PC-3 (cell line): ENCODE measurements around the gene TMEM42. TPM values are rescaled to one million over a fixed set of nuclear protein-coding genes. Genes with fewer than 3 reads are reported as not detected.

Experiments used
- ATAC-seq: fragments of 200-7000 bp; cut with Tn5 transposase; 2 replicates; pipeline ENCODE4 v1.9.1; 2020; ENCODE audit warnings: mild to moderate bottlenecking, moderate library complexity
- BruUV-seq: library from RNA; stranded (reverse); fragments of 400-500 nt; replicated peaks from 2 replicates; lab custom pipeline; 2021; lab: Mats Ljungman, UMichigan
- CTCF ChIA-PET: fragments of 300-600 bp; sonication (Branson Sonifier 250); formaldehyde crosslinking; loops from one replicate; lab custom pipeline; 2022; ENCODE audit warnings: antibody characterized with exemption; lab: Charles Lee
- POLR2A ChIA-PET: fragments of 300-600 bp; sonication (Branson Sonifier 250); formaldehyde crosslinking; loops from one replicate; lab custom pipeline; 2022; ENCODE audit warnings: antibody characterized with exemption; ENCODE audit not compliant: unreplicated experiment; lab: Charles Lee
- DNase-seq: peaks from one replicate; pipeline ENCODE4 v3.0.0-alpha.2; 2015
- H2AFZ ChIP-seq: fragments of 300-600 bp; sonication (generic); 2 replicates; pipeline ENCODE4 v1.6.0; 2016; ENCODE audit warnings: antibody characterized with exemption, low read length
- H3F3A ChIP-seq: fragments of 300-600 bp; sonication (generic); one replicate; pipeline ENCODE4 v1.6.0; 2017; ENCODE audit warnings: antibody characterized with exemption, low read length, control low read depth, mild to moderate bottlenecking; ENCODE audit not compliant: unreplicated experiment
- H3K27ac ChIP-seq: fragments of 300-600 bp; sonication (generic); 2 replicates; pipeline ENCODE4 v1.5.1; 2016; ENCODE audit warnings: mild to moderate bottlenecking, low read length
- H3K27me3 ChIP-seq: fragments of 300-600 bp; sonication (generic); 2 replicates; pipeline ENCODE4 v1.6.1; 2016; ENCODE audit warnings: low read length, mixed read lengths
- H3K36me3 ChIP-seq: fragments of 300-600 bp; sonication (generic); 2 replicates; pipeline ENCODE4 v1.6.1; 2016; ENCODE audit warnings: low read depth, mixed run types, low read length, mixed read lengths
- H3K4me1 ChIP-seq: fragments of 300-600 bp; sonication (generic); 2 replicates; pipeline ENCODE4 v1.5.1; 2016; ENCODE audit warnings: low read length; ENCODE audit not compliant: insufficient read depth
- H3K4me2 ChIP-seq: fragments of 300-600 bp; sonication (generic); 2 replicates; pipeline ENCODE4 v1.6.0; 2016; ENCODE audit warnings: low read length
- H3K4me3 ChIP-seq: fragments of 300-600 bp; sonication (generic); 2 replicates; pipeline ENCODE4 v1.5.1; 2016; ENCODE audit warnings: mild to moderate bottlenecking, low read length, mixed read lengths
- H3K79me2 ChIP-seq: fragments of 300-600 bp; sonication (generic); 2 replicates; pipeline ENCODE4 v1.6.1; 2017; ENCODE audit warnings: low read length, mixed read lengths
- H3K9ac ChIP-seq: fragments of 300-600 bp; sonication (generic); 2 replicates; pipeline ENCODE4 v1.6.0; 2016; ENCODE audit warnings: mild to moderate bottlenecking, low read length
- H3K9me2 ChIP-seq: fragments of 300-600 bp; sonication (generic); replicated peaks from 2 replicates; pipeline ENCODE4 v1.6.1; 2016; ENCODE audit warnings: mixed run types, low read length, mixed read lengths
- H3K9me3 ChIP-seq: fragments of 300-600 bp; sonication (generic); 2 replicates; pipeline ENCODE4 v1.6.1; 2016; ENCODE audit warnings: low read length, mixed read lengths
- H4K20me1 ChIP-seq: fragments of 300-600 bp; sonication (generic); 2 replicates; pipeline ENCODE4 v1.6.1; 2016; ENCODE audit warnings: low read length, mixed read lengths
- CTCF ChIP-seq: fragments of 300-600 bp; sonication (generic); conservative IDR thresholded peaks from 2 replicates; pipeline ENCODE4 v1.5.1; 2017; ENCODE audit warnings: antibody characterized with exemption, low read depth, mild to moderate bottlenecking, low read length
- EZH2 ChIP-seq: fragments of 300-600 bp; sonication (generic); IDR thresholded peaks from one replicate; pipeline ENCODE4 v1.6.1; 2017; ENCODE audit warnings: antibody characterized with exemption, mild to moderate bottlenecking, low read length; ENCODE audit not compliant: unreplicated experiment
- EZH2phosphoT487 ChIP-seq: fragments of 300-600 bp; sonication (generic); IDR thresholded peaks from 2 replicates; pipeline ENCODE4 v1.6.1; 2018; ENCODE audit warnings: mild to moderate bottlenecking, antibody characterized with exemption, low read length, borderline replicate concordance
- intact Hi-C: fragments of 100-400 bp; cut with micrococcal nuclease; formaldehyde crosslinking; loops from 2 replicates; pipeline ENCODE4 v1.9.0; 2023
- total RNA-seq: library from RNA; depleted of rRNA; stranded (reverse); fragments of >200 nt; gene quantifications from 2 replicates; pipeline ENCODE4 v1.2.3, GENCODE V29; 2014

TMEM42 gene
- total RNA-seq, 1 experiment from 2014 or later: 10.2 TPM

GRCh38 chr3:44877333-44877732, 15.6 kb downstream of the TMEM42 start:
- Histone ChIP-seq H4K20me1 (no peaks in the 10 kb centered on the region), H3K9me2 (no peaks in the 10 kb centered on the region), H3K9ac (no peak overlapping the region), H3K4me3 (no peak overlapping the region), H2AFZ (no peak overlapping the region), H3K79me2 (no peaks in the 10 kb centered on the region), H3K4me2 (no peak overlapping the region), H3K36me3 (no peaks in the 10 kb centered on the region), H3K27me3 (no peaks in the 10 kb centered on the region), H3K27ac (no peak overlapping the region), H3F3A (no peaks in the 10 kb centered on the region), H3K9me3 (no peaks in the 10 kb centered on the region), H3K4me1 (no peaks in the 10 kb centered on the region)
- BruUV-seq: no TSS peak
- TF ChIP-seq EZH2 (no peak), CTCF (no peak), EZH2phosphoT487 (no peak)
- intact Hi-C loops: no loop called here
- CTCF ChIA-PET: no interaction called here
- ATAC-seq: no peak
- DNase-seq: no peak
- POLR2A ChIA-PET: no interaction called here

GRCh38 chr3:44880284-44880683, 18.6 kb downstream of the TMEM42 start:
- H3K27ac ChIP-seq: no peak overlapping the region
- no peak overlapping the region for H3K9ac ChIP-seq
- H3K4me1 ChIP-seq: peaks cover 27% of the 10 kb centered on the region
- no peak overlapping the region for H3K4me3 ChIP-seq
- no peaks in the 10 kb centered on the region for H3K79me2 ChIP-seq
- no peaks in the 10 kb centered on the region for H3K27me3 ChIP-seq
- H3K4me2 ChIP-seq: no peak overlapping the region
- H2AFZ ChIP-seq: no peak overlapping the region
- H3F3A ChIP-seq: no peaks in the 10 kb centered on the region
- CTCF ChIA-PET: no interaction called here
- H4K20me1 ChIP-seq: no peaks in the 10 kb centered on the region
- POLR2A ChIA-PET: no interaction called here
- no TSS peak for BruUV-seq
- ATAC-seq: no peak
- DNase-seq: no peak
- no peaks in the 10 kb centered on the region for H3K36me3 ChIP-seq
- no peaks in the 10 kb centered on the region for H3K9me2 ChIP-seq
- intact Hi-C loops: loop anchor here (5.0 to 10.0 kb wide), 3 partner anchors 82 to 235 kb away; partner anchors contain the start of genes KIAA1143, KIF15 and ZNF35
- TF ChIP-seq EZH2: no peak
- no peak for TF ChIP-seq CTCF
- no peak for TF ChIP-seq EZH2phosphoT487
- no peaks in the 10 kb centered on the region for H3K9me3 ChIP-seq

- BruUV-seq: TSS peak; percentile 56
- Histone ChIP-seq H3F3A (no peaks in the 10 kb centered on the region), H3K27me3 (no peaks in the 10 kb centered on the region), H3K79me2 (no peaks in the 10 kb centered on the region), H3K9ac (peak overlapping the region; percentile 76), H4K20me1 (no peaks in the 10 kb centered on the region), H3K27ac (peak overlapping the region; percentile 97), H3K4me3 (peak overlapping the region; percentile 2; the same call in 1 of the 2 replicates), H3K36me3 (no peaks in the 10 kb centered on the region), H3K9me2 (no peaks in the 10 kb centered on the region), H3K4me1 (peaks cover 49% of the 10 kb centered on the region), H2AFZ (peak overlapping the region; percentile 60), H3K4me2 (peak overlapping the region; percentile 55), H3K9me3 (no peaks in the 10 kb centered on the region)
- intact Hi-C loops: loop anchor here (5.0 to 10.0 kb wide), 3 partner anchors 79 to 239 kb away; partner anchors contain the start of genes KIAA1143, KIF15 and ZNF35
- ChIA-PET POLR2A (interaction anchor here (0.5 to 0.7 kb wide), 2 partner anchors 21 to 258 kb away, joined by 3 to 7 read pairs; partner anchors contain the start of gene TMEM42), CTCF (no interaction called here)
- no peak for TF ChIP-seq EZH2phosphoT487
- TF ChIP-seq EZH2: no peak
- TF ChIP-seq CTCF: no peak; the same call in 1 of the 2 replicates
- ATAC-seq (peak; percentile 1), DNase-seq (no peak)
Measured at GRCh38 chr3:44883213-44883955, 21.7 kb downstream of the TMEM42 start.
